ENCODE measurements around the gene NEK8. TPM values are rescaled to one million over a fixed set of nuclear protein-coding genes. Genes with fewer than 3 reads are reported as not detected.

NEK8 gene
- total RNA-seq, 1 experiment from 2014 or later: 8.6 TPM

GRCh38 chr17:28702026-28702751 is 26.4 kb upstream of the NEK8 start:
- H3K4me3 Mint-ChIP-seq (ENCODE audit: unreplicated experiment): no peak overlapping the region
- intact Hi-C loops (cut with micrococcal nuclease): no loop called here
- no peaks in the 10 kb centered on the region for H3K4me1 Mint-ChIP-seq (ENCODE audit: insufficient read depth, unreplicated experiment)
- BruUV-seq (replicated peaks): no TSS peak
- no peak overlapping the region for H3K27ac Mint-ChIP-seq (ENCODE audit: low read depth, unreplicated experiment)
- no peaks in the 10 kb centered on the region for H3K27me3 Mint-ChIP-seq (ENCODE audit: insufficient read depth, unreplicated experiment)
- peaks cover 56% of the 10 kb centered on the region for H3K36me3 Mint-ChIP-seq (ENCODE audit: insufficient read depth, unreplicated experiment)
- POLR2A ChIA-PET: interaction anchor here (0.9 to 1.7 kb wide), 4 partner anchors 8 to 57 kb away, joined by 3 to 7 read pairs (median 6); partner anchors contain the start of genes BLTP2 and RPL23A
- CTCF ChIA-PET: no interaction called here
- H3K9me3 Mint-ChIP-seq (ENCODE audit: unreplicated experiment): no peaks in the 10 kb centered on the region
- TF ChIP-seq, protein P1, sequence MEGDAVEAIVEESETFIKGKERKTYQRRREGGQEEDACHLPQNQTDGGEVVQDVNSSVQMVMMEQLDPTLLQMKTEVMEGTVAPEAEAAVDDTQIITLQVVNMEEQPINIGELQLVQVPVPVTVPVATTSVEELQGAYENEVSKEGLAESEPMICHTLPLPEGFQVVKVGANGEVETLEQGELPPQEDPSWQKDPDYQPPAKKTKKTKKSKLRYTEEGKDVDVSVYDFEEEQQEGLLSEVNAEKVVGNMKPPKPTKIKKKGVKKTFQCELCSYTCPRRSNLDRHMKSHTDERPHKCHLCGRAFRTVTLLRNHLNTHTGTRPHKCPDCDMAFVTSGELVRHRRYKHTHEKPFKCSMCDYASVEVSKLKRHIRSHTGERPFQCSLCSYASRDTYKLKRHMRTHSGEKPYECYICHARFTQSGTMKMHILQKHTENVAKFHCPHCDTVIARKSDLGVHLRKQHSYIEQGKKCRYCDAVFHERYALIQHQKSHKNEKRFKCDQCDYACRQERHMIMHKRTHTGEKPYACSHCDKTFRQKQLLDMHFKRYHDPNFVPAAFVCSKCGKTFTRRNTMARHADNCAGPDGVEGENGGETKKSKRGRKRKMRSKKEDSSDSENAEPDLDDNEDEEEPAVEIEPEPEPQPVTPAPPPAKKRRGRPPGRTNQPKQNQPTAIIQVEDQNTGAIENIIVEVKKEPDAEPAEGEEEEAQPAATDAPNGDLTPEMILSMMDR (IDR thresholded peaks at IDR 0.05; ENCODE audit: unreplicated experiment): no peak
- no peak for DNase-seq (ENCODE audit: unreplicated experiment)

- intact Hi-C loops (cut with micrococcal nuclease): no loop called here
- DNase-seq (ENCODE audit: unreplicated experiment): no peak
- H3K27ac Mint-ChIP-seq (ENCODE audit: low read depth, unreplicated experiment): no peak overlapping the region
- CTCF ChIA-PET: no interaction called here
- no peaks in the 10 kb centered on the region for H3K9me3 Mint-ChIP-seq (ENCODE audit: unreplicated experiment)
- POLR2A ChIA-PET: interaction anchor here (0.9 to 1.7 kb wide), 4 partner anchors 9 to 57 kb away, joined by 3 to 7 read pairs (median 6); partner anchors contain the start of genes BLTP2 and RPL23A
- H3K4me3 Mint-ChIP-seq (ENCODE audit: unreplicated experiment): no peak overlapping the region
- no peaks in the 10 kb centered on the region for H3K4me1 Mint-ChIP-seq (ENCODE audit: insufficient read depth, unreplicated experiment)
- peaks cover 50% of the 10 kb centered on the region for H3K36me3 Mint-ChIP-seq (ENCODE audit: insufficient read depth, unreplicated experiment)
- TF ChIP-seq, protein P1 (IDR thresholded peaks at IDR 0.05; ENCODE audit: unreplicated experiment): no peak
- BruUV-seq (replicated peaks): no TSS peak
- H3K27me3 Mint-ChIP-seq (ENCODE audit: insufficient read depth, unreplicated experiment): no peaks in the 10 kb centered on the region
These were observed 25.8 kb upstream of the NEK8 start for GRCh38 chr17:28702752-28703150.

DNA sequence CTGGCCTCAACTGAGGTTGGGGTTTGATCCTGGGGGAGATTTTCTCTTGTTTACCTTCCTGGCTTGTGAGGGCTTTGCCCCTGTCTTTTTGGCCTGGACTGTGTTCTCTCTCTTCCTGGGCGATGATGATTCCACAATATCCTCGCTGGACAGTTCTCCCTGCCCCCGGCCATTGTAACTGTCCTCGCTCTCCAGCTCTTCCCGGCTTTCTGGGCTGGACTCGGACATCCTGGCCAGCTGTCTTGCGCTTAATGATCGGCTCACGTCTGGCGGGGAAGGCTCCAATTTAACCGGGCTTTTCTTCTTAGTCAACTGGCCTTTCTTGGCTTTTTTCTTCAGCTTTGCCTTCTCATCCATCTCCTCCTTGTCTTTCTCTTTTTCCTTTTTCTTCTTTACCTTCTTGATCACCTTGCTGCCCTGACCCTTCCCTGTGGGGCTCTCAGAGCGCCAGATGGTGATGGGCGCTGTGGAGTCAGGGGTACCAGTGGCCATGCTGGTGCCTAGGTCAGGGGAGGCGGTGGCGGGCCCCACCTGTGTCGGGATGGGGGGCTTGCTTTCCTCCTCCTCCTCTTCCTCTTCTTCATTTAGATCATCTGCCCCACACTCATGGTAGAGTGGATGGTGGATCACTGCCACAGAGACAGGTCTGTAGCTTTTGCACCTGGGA is 24.9 kb upstream of the NEK8 start:
- intact Hi-C loops (cut with micrococcal nuclease): no loop called here
- no peak for DNase-seq (ENCODE audit: unreplicated experiment)
- ChIA-PET CTCF (no interaction called here), POLR2A (interaction anchor here (0.6 to 1.6 kb wide), 4 partner anchors 9 to 755 kb away, joined by 3 to 6 read pairs (median 3); partner anchors contain the start of genes BLTP2 and RPL23A)
- Mint-ChIP-seq H3K36me3 (ENCODE audit: insufficient read depth, unreplicated experiment) (peaks cover 45% of the 10 kb centered on the region), H3K4me1 (ENCODE audit: insufficient read depth, unreplicated experiment) (no peaks in the 10 kb centered on the region), H3K9me3 (ENCODE audit: unreplicated experiment) (no peaks in the 10 kb centered on the region), H3K27ac (ENCODE audit: low read depth, unreplicated experiment) (no peak overlapping the region), H3K4me3 (ENCODE audit: unreplicated experiment) (no peak overlapping the region), H3K27me3 (ENCODE audit: insufficient read depth, unreplicated experiment) (no peaks in the 10 kb centered on the region)
- TF ChIP-seq, protein P1 (IDR thresholded peaks at IDR 0.05; ENCODE audit: unreplicated experiment): no peak
- no TSS peak for BruUV-seq (replicated peaks)

DNA sequence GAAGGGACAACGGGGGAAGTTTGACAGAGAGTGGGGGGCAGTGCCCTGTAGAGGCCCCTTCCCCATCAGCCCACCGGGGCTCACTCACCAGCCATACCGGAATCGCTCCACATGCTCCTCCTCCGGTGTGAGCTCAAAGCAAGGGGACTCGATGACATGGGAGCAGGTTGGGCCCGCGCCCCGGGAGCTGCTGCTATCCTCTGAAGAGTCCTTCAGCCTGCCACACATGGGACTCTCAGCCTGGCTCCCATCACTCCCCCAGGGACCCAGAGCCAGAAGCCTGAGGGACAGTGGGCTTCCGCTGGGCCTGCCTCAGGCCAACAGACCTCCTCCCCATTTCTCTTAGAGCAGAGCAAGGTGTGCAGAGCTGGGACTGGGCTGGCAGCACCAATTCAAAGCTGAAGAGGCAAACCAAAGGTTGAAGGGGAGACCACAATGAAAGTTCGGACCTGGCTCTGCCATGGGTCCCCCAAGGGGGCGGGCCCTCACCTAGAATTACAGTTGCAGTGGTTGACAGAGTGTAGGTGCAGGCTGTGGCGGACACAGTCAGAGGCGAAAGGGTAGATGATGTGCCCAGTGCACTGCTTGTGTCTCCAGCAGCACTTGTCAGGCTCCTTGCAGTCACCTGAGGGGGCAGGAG is 24.2 kb upstream of the NEK8 start:
- ChIA-PET CTCF (interaction anchor here (1.2 kb wide), 1 partner anchor 12 kb away, joined by 3 read pairs; no protein-coding TSS in a partner anchor), POLR2A (interaction anchor here (0.6 to 1.2 kb wide), 3 partner anchors 9 to 754 kb away, joined by 3 read pairs; partner anchors contain the start of gene RPL23A)
- Mint-ChIP-seq H3K9me3 (ENCODE audit: unreplicated experiment) (no peaks in the 10 kb centered on the region), H3K4me1 (ENCODE audit: insufficient read depth, unreplicated experiment) (no peaks in the 10 kb centered on the region), H3K36me3 (ENCODE audit: insufficient read depth, unreplicated experiment) (peaks cover 39% of the 10 kb centered on the region), H3K27me3 (ENCODE audit: insufficient read depth, unreplicated experiment) (no peaks in the 10 kb centered on the region), H3K4me3 (ENCODE audit: unreplicated experiment) (no peak overlapping the region), H3K27ac (ENCODE audit: low read depth, unreplicated experiment) (no peak overlapping the region)
- intact Hi-C loops (cut with micrococcal nuclease): no loop called here
- BruUV-seq (replicated peaks): no TSS peak
- TF ChIP-seq, protein P1 (IDR thresholded peaks at IDR 0.05; ENCODE audit: unreplicated experiment): no peak
- DNase-seq (ENCODE audit: unreplicated experiment): no peak

Data from MCF 10A (cell line).